Suppressor macrophage (primary cell): ENCODE data around the gene CAPNS1.

Experiments used
- DNase-seq, 4 experiments: peaks; one replicate each; pipeline ENCODE4 v3.0.0-alpha.2; 2020 to 2022
- total RNA-seq, 17 experiments: gene quantifications; one replicate each; lab custom pipeline; 2026; ENCODE audit warnings: mixed read lengths in 6 of 17, inconsistent platforms in 3 of 17; lab: John Stamatoyannopoulos, UW

The CAPNS1 gene
- 139 to 285 (median 218) reads per million in 17 experiments for total RNA-seq

GRCh38 chr19:36139473-36140303 is at the start of gene CAPNS1:
TSS of gene CAPNS1 (plus strand) at chr19:36140066. CDS start at chr19:36141012, 946 bp downstream.
- peak; percentile 98 to 99 (median 98) for DNase-seq

GRCh38 chr19:36090910-36091695 is 48.8 kb upstream of the CAPNS1 start:
- no peak for DNase-seq

GRCh38 chr19:36092566-36092965 is 47.3 kb upstream of the CAPNS1 start:
- no peak for DNase-seq

- no peak for DNase-seq
Measured at GRCh38 chr19:36093146-36093662, 46.7 kb upstream of the CAPNS1 start.

- DNase-seq: no peak
Measured at GRCh38 chr19:36093687-36094086, 46.2 kb upstream of the CAPNS1 start.

- DNase-seq: no peak
Measured at GRCh38 chr19:36097036-36097435, 42.8 kb upstream of the CAPNS1 start.

GRCh38 chr19:36099166-36099785 is 40.6 kb upstream of the CAPNS1 start:
- DNase-seq: no peak

GRCh38 chr19:36100476-36100875 is 39.4 kb upstream of the CAPNS1 start:
- DNase-seq: peak; percentile 9 to 71 (median 52)

- DNase-seq: no peak
Measured at GRCh38 chr19:36101550-36102327, 38.1 kb upstream of the CAPNS1 start.

- no peak for DNase-seq
Measured at GRCh38 chr19:36103040-36103626, 36.7 kb upstream of the CAPNS1 start.

GRCh38 chr19:36103842-36104552 is 35.9 kb upstream of the CAPNS1 start:
- DNase-seq: no peak

GRCh38 chr19:36106441-36106840 is 33.4 kb upstream of the CAPNS1 start:
- DNase-seq: no peak

GRCh38 chr19:36106991-36107390 is 32.9 kb upstream of the CAPNS1 start:
- no peak for DNase-seq

- no peak for DNase-seq
Measured at GRCh38 chr19:36108684-36109083, 31.2 kb upstream of the CAPNS1 start.

GRCh38 chr19:36110487-36111199 is 29.2 kb upstream of the CAPNS1 start, which contains the start of gene OVOL3:
TSS of gene OVOL3 (plus strand) at chr19:36111143. CDS start at chr19:36111203, 60 bp downstream.
- no peak for DNase-seq

- no peak for DNase-seq
Measured at GRCh38 chr19:36111200-36111539, 28.7 kb upstream of the CAPNS1 start.

- no peak for DNase-seq
Measured at GRCh38 chr19:36112678-36113077, 27.2 kb upstream of the CAPNS1 start.

- DNase-seq: no peak
Measured at GRCh38 chr19:36113425-36113824, 26.4 kb upstream of the CAPNS1 start.

GRCh38 chr19:36113894-36114720 is 25.8 kb upstream of the CAPNS1 start:
- DNase-seq: peak in 2 of 4 experiments; percentile 13 to 34
